RPMI8226 (cell line): Measurements from ENCODE around the gene HSPA12A.

Experiments used
- DNase-seq: peaks from one replicate; pipeline ENCODE4 v3.0.0-alpha.2; 2015

HSPA12A gene, protein sequence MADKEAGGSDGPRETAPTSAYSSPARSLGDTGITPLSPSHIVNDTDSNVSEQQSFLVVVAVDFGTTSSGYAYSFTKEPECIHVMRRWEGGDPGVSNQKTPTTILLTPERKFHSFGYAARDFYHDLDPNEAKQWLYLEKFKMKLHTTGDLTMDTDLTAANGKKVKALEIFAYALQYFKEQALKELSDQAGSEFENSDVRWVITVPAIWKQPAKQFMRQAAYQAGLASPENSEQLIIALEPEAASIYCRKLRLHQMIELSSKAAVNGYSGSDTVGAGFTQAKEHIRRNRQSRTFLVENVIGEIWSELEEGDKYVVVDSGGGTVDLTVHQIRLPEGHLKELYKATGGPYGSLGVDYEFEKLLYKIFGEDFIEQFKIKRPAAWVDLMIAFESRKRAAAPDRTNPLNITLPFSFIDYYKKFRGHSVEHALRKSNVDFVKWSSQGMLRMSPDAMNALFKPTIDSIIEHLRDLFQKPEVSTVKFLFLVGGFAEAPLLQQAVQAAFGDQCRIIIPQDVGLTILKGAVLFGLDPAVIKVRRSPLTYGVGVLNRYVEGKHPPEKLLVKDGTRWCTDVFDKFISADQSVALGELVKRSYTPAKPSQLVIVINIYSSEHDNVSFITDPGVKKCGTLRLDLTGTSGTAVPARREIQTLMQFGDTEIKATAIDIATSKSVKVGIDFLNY

DNA sequence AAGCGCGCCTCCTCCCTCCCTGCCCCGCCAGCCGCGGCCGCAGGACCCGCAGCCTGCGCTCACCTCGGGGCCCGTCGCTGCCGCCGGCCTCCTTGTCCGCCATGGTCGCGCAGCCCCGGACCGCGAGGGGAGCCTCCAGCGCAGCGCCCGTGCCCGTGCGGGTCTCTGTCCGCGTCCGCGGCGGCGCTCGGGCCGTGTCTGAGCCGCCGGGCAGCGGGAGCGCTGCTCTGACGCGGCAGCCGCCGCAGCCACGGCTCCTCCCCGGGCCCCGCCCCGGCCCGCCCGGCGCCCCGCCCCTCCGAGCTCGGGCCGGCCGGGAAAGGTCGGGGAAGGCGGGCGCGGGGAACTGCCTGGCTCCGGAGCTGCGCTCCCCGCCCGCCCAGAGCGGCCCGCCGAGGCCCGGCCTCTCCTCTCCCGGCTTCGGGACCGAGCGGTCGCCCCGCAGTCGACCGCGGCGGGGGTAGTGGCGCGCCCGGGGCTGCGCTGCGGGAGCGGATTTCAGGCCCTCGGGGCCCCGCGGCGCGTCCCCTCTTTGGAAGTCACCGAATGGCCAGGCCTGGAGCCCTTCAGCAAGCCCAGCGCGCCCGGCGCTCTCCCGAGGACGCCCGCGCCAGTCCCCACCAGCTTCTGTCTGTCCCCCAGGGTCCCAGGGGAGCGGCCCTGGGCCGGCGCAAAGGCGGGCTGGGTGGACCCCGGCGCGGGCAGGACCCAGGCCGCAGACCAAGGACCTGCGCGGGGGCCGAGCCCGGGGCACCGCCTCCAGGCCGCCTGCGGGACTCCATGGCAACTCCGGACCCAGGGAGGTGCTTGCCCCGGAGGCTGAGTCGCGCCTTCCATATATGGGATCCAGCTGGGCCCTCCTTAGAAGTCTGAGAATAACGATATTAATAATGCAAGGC, at the start of gene HSPA12A:
HSPA12A (minus strand) TSS at position 200 of the 899 bp plus-strand sequence; CDS start at position 103, 97 bp downstream.
- peak; percentile 68 for DNase-seq

DNA sequence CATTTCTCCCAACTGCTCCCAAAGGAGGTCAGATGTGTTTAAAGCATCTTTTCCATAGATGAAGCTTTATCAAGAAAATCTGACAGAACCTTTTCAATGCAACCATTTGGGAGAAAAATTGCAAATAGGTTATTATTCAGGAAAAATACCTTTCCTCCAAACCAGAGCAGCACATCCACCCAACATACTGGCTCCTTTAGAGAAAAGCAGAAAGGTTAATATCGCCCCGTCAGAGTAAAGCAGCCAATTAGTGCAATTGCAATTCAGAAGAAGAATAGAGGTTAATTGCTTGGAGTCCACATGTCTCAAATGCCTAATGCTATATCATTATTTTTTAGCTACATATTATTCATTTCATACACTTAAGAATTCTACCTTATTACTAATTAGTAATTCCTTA, 48.9 kb upstream of the HSPA12A start:
- DNase-seq, result no peak

DNA sequence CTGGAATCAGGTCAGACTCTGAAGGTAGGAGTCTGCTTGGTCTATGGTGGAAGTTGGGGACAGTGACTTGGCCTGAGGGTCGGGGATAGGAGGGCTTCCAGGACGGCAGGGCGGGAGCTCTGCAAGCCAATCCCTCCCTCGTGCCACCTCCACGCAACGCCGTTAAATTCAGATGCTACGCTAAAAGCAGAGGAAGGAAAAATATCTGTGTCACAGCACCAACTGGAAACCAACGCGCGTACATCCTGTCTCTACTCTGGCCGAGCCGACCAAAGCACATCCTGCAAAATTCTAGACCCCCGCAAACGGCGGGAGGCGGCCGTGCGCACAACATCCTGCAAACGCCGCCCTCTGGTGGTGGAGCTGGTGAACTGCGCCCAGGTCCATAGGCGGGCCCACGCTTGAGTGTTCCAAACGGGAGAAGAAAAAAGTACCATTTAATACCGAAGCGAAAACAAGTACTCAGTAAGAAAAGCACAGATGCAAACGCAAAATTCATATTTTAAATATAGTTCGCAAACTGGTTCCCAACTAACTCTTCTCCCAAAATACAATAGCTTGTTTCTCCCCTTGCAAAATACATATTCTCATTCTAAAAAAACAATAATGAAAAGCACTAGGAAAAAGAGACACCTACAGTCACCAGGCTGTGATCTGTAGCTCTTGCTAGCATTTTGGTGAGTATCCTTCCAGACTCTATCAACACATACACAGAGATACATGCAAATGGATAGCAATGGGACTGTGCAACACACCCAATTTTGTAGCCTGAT, 45.7 kb upstream of the HSPA12A start:
- DNase-seq, result peak; percentile 60

DNA sequence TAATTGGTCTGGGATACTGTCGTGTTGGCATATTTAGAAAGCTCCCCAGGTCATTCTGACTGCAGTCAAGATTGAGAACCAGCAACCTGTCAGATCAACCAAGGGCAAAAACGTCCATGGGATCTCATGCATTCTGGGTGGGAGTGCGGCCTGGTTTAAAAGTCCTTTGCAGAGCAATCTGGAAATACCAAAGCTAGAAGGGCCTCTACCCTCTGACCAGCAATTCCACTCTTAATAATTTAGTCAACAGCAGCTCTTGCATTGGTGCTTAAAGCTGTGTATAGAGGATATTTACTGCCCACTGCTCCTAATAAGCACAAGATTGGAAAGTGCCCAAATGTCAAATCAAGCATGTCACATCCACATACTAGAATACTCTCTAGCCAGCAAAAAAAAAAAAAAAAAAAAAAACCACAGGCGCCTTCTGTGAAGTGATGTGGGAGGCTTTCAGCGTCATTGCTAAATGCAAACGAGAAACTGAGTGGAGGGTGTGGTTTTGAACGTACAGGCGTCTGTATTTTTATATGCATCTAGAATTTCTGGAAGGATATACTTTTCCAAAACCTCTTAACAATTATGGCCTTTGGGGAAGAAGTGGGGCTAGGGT, 44.8 kb upstream of the HSPA12A start:
- DNase-seq, result no peak

DNA sequence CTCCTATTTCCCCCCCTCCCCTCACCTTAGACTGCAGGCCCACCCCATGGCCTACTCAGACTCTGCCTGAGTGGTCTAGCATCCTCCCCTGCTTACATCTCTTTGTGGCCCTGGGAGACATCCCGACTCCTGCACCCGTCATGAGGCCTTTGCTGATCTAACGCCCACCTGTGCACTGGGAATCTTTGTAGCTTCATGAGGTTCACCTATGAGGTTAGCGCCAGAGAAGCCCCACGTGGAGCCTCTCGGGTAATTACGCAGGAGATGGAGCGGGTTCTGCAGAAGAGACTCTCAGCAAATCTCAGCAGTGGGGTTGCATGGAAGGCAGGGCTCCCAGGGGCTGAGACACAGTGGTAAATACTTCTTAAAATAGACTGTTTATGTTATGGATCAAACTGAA, 43.5 kb upstream of the HSPA12A start:
- DNase-seq, result no peak

DNA sequence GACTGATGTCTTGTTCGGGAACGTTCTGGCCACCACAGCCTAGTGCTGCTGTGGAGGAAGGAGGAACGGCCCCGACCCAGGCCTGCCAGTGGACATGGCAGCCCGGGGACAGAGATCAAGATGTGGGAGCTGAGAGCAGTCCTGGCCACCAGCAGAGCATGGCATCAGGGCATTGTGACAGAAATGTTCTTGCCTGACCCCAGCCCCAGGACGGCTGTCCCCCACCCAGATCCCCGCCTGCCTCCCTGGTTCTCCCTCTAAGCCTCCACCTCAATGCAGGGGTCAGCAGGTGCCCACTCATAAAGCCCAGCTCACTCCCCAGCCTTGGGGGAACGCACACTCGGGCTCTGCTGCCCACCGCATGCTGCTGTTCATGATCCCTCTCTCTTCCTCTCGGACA, 42.9 kb upstream of the HSPA12A start:
- DNase-seq, result no peak

DNA sequence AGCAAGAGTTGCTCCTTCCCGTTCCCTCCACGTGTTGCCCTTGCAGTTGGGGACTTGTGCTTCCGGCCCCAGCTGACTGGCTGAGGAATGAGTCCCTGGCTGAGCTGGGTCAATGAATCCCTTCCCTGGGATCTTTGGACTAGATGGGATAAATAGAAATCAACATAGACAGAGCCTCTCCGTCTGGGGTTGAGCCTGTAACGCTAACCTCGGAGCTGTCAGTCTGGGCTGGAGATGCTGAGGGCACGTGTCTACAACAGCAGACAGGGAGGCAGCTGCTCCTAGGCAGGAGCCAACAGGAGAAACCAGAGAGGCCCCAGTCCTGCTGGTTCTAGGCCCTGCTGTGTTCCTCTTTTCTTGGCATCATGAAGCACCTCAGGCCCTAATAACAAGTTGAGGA, 42.3 kb upstream of the HSPA12A start:
- no peak for DNase-seq

DNA sequence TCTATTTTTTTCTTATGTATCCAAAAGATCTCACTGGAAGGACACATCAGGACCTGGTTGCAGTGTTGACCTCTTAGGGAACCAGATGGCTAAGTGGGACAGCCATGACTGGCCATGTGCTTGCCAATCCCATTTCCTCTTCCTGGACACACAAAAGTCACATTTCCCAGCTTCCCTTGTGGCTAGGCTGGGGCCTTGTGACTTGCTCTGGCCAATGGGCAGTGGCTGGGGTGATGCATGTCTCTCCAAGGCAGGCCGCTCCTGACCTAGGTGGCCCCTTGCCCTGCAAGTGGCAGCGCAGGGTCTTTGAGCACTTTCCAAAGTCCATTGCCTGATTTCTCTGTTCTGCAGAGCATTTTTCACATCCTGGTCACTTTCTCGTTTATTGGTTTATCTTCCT, 41.7 kb upstream of the HSPA12A start:
- DNase-seq, result no peak

DNA sequence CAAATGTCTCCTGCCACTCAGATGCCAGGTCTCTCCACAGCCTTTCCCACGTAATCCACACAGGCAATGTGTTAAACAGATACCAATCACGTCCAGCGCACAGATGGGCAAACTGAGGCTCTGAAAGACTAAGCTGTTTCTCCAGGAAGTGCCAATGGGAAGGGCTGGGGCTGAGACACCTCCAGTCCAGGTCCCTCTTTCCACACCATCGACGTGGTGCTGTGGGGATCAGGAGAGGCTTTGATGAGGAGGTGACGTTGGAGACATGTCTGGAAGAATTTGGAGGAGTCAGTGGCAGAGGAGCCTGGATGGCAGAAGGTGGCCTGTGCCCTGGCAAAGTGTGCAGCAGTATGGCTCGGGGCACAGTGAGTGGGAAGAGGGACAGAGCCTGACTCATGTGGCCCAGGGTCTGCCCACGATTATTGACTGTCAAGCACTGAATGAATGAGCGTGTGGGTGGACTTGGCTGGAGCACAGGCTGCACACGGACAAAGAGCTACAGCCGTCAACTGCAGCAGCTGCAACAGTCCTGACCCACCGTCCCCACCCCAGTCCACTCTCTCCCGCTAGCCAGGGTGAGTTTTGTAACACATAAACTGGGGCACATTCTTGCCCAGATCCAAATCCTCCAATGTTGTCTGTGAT, 40.8 kb upstream of the HSPA12A start:
- DNase-seq, result no peak

DNA sequence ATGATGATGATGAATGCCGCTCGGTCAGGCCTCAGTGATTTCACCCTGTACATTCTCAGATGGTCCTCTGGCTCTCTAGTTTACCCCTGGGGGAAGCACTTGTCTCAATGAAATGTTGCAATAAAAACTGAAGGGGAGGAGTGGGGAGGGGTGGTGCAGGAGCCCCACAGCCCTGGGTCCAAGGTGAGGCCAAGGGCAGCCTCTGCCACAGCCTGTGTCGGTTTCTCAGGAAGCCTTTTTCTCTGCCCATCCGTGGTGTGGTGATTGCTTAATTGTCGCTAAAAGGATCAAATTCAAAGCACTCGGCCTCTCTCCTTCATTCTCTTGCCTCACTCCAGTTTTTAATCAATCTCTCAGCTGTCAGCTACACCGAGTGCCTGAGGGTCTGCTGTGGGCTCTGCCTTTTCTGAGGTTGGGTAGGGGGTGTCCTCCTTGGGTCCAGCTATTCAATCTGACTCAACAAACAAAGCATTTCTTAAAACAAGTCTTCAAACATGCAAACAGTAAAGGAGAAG, 39.1 kb upstream of the HSPA12A start:
- no peak for DNase-seq

DNA sequence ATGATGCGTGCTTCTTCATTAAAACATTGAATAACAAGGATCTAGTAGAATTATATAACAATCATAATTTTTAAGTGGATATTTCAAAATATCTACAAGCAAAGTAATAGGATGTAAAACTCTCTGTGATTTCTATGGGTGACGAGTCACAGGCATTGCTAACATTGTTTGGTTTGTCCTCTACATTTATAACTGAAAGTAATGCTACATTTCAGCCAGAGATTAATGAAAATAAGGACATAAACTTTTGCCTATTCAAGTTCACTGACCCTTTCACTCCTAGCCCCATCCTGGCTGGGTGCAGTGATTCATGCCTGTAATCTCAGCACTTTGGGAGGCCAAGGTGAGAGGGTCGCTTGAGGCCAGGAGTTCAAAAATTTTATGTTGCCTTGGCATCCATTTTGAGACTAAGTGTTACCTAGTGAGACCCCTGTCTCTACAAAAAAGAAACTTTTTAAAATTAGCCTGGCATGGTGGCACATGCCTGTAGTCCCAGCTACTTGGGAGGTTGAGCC, 38.4 kb upstream of the HSPA12A start:
- no peak for DNase-seq

DNA sequence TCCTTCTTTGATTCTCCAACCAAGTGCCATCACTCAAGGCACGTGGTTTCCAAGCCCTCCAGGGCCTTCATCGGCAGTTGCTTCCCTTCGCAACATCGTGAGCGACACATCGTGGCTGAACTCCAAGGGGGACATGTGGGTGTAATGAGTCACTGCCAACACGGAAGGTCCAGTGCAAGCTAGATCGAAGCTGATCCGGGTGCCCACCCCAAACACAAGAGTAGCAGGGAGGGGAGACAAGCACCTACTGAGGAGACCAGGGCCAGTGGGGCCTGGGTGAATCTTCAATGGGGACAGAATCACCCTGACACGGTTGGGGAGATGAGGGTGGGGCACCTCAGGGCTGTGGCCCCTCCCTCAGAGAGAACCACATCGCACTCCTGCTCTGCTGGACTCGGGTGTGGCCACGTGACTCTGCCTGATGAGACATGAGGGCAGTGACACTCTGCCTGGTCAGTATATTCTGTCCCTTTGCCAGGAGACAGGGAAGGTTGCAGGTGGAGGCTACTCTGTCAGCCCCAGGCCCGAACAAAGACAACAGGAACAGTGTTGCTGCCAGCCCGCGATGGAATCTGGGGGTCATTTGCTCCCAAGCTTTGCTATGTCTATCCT, 36.8 kb upstream of the HSPA12A start:
- DNase-seq, result no peak

DNA sequence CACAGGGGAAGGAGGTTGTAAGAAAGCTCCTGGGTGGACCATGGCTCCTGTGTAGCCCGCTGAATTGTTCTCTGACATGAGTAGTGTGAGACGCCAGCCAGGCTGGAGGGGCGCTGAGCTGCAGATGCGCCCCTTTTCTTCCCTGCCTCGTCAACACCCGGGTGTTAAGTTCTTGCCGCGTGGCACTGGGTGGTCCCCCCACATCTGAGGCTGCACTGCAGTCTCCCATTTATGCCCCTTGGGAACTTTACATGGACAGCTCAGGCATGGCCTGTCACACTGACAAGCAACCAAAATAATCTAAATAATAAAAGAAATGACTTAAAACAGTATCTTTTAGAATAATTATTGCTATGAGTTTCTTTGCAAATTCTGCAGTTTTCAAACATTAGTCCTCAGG, 34.6 kb upstream of the HSPA12A start:
- no peak for DNase-seq

DNA sequence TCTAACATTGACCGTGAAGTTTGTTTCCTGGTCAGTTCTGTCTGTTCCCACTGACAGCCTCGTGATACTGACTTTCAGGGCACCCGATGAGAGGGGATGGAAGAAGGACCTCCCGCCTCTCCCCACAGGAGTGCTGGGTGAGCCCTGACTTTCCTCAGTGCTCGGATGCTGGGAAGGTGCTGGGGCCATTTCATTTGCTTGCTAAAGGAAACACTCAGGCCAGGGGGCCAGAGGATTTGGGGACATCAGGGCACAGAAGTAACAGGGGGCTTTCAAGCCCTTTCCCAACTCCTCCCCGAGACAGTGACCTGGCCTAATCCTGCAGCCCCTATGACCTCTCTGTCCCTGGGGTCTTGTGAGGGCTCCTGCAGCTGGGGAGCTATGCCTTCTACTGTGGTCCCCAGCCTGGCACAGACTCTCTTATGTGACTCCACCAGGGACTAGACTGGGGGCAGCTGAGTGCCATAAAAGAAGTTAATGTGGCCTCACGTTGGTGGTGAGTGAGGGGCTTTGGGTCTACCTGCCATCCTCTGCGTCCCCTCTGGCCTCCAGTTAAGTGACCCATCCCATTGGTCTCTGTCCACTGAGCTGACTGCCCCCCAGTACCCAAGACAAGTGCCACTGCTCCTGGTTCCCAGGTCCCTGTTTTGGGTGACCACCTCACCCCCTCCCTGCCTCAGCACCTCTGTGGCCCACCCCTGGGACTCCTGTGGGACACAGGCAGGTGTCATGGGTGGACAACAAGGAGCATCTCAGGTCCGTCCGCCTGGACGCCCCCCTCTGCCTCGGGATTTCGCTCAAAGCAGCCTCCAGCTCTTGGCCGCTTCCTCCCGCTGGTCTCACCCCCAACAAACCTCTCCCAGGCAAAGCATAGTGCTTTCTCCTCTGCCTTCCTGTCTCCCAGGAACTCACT, 33.4 kb upstream of the HSPA12A start:
- DNase-seq, result no peak

DNA sequence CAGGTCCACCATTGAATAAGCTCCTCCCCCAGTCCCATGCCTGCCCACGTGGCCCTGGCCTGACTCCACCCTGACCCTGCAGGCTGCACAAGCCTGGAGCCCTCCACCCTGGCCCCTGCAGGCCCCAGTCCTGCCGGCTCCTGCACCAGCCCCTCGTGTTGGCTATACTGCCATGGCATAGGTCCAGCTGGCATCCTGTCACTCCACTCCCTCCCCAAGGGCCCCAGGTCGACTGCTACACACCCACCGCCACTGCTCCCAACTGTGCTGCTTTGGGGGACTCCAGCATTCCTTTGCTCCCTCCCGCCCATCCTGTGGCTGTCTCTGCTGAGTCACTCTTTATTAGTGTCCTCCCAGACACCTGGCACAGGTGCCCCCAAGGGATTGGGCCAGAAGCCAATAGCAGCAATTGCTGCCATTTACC, 32.4 kb upstream of the HSPA12A start:
- DNase-seq, result peak; percentile 58

DNA sequence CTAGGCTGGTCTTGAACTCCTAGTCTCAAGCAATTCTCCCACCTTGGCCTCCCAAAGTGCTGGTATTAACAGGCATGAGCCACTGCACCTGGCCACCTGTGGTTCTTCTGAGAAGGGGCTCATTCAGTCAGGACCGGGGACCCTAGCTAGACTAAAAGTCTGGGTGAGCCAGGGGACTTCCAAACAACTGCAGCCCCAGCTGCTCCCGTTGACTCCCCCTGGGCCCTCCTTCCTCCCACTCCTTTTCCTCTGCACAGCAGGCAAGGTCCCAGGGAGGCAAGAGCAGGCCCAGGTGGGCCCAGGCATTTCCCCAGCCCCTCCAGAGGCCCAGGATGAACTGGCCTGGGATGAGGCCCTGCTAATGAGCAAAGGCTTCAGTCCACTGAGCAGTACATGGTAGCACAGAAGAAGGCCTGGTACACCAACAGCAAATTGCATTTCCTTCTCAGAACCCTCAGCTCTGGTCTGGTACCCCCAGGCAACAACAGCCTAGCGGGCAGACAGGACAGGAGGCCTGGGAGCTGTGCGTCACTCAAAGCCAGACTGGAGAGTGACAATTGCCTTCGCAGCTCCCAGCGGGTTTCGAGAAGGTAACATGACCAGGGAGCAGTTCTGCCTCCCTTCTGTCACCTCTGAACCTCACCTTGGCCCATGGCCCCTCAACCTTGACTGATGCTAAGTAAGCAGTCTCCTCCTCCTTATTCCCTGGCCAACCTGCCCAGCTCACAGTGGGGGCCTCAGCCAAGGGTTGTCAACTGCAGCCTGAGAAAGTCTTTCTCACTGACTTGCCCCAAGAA, 30.7 kb upstream of the HSPA12A start:
- DNase-seq, result no peak

DNA sequence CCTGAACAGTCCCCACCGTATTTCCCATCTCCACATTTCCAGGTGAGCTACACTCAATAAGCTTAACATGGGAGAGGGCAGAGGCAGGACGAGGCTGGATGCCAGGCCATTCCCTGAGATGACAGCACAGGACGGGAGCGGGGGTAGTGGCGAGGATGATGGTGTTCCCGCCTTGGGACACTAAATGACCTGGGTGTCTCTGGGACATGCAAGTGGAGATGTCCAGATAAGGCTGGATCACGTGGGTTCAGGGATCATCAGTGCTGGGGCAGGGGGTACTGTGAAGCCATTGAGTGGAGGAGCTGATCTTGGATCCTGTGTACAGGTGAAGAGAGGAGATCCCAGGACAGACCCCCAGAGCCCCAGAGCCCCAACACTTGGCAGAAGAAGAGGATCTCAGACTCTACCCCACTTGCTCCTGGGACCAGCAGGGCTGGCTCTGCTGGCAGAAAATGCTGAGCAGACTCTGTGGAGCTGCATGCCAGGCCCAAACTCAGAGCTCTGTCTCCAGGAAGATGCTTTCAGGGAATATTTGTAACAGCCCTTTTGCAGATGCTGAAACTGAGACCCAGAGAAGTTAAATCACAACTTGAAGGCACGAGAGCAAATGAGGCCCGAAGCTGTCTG, 29.7 kb upstream of the HSPA12A start:
- no peak for DNase-seq
